DND-41 (cell line): Measurements from ENCODE around the gene RFTN1.

Experiments
- ATAC-seq: fragments of 200-7000 bp; cut with Tn5 transposase; 3 replicates; pipeline ENCODE4 v1.9.1; 2021; ENCODE audit warnings: low read depth; ENCODE audit not compliant: insufficient read depth
- DNase-seq: peaks from one replicate; pipeline ENCODE4 v3.0.0-alpha.2; 2020
- H2AFZ ChIP-seq: 2 replicates; pipeline ENCODE4 v1.6.0; 2012; ENCODE audit warnings: low read depth, low read length
- H3K27ac ChIP-seq: 2 replicates; pipeline ENCODE4 v1.5.1; 2012; ENCODE audit warnings: low read length, inconsistent platforms
- H3K27me3 ChIP-seq: fragments of 200-600 bp; sonication (generic); 2 replicates; pipeline ENCODE4 v1.6.0; 2012; ENCODE audit warnings: low read length, mild to moderate bottlenecking, inconsistent platforms; ENCODE audit not compliant: insufficient read depth, poor library complexity
- H3K36me3 ChIP-seq: 2 replicates; pipeline ENCODE4 v1.5.1; 2012; ENCODE audit warnings: low read length, inconsistent platforms; ENCODE audit not compliant: insufficient read depth
- H3K4me1 ChIP-seq: 2 replicates; pipeline ENCODE4 v1.5.1; 2012; ENCODE audit warnings: mild to moderate bottlenecking, low read length; ENCODE audit not compliant: insufficient read depth
- H3K4me2 ChIP-seq: 2 replicates; pipeline ENCODE4 v1.6.0; 2012; ENCODE audit warnings: mild to moderate bottlenecking, moderate library complexity, low read length, inconsistent platforms; ENCODE audit not compliant: insufficient read depth
- H3K4me3 ChIP-seq, 2 experiments: fragments of 200-600 bp in 1 of 2; shearing (Covaris generic) in 1 of 2; 2 replicates each; pipeline ENCODE4 v1.5.1; 2012 to 2016; ENCODE audit warnings: inconsistent platforms in 2 of 2, low read length in 2 of 2, mild to moderate bottlenecking in 2 of 2, low read depth in 1 of 2, moderate library complexity in 1 of 2
- H3K79me2 ChIP-seq: 2 replicates; pipeline ENCODE4 v1.6.0; 2012; ENCODE audit warnings: low read length, inconsistent platforms; ENCODE audit not compliant: insufficient read depth
- H3K9ac ChIP-seq: 2 replicates; pipeline ENCODE4 v1.6.0; 2012; ENCODE audit warnings: low read depth, mild to moderate bottlenecking, inconsistent platforms, low read length, moderate library complexity
- H3K9me3 ChIP-seq: 2 replicates; pipeline ENCODE4 v1.5.1; 2012; ENCODE audit warnings: low read length, moderate library complexity, mild to moderate bottlenecking, inconsistent platforms; ENCODE audit not compliant: insufficient read depth, severe bottlenecking
- H4K20me1 ChIP-seq: 2 replicates; pipeline ENCODE4 v1.6.0; 2012; ENCODE audit warnings: low read length; ENCODE audit not compliant: insufficient read depth
- CTCF ChIP-seq: IDR thresholded peaks from 2 replicates; pipeline ENCODE4 v1.5.1; 2012; ENCODE audit warnings: borderline replicate concordance, low read length, moderate library complexity, mild to moderate bottlenecking; ENCODE audit not compliant: poor library complexity, severe bottlenecking; ENCODE audit errors: extremely low read depth
- EZH2 ChIP-seq: IDR thresholded peaks from 3 replicates; pipeline ENCODE4 v1.6.1; 2012; ENCODE audit warnings: borderline replicate concordance, low read depth, mild to moderate bottlenecking, moderate library complexity, low read length, inconsistent platforms; ENCODE audit not compliant: severe bottlenecking

Gene RFTN1

GRCh38 chr3:16412192-16412800 lies 101.2 kb downstream of the RFTN1 start:
- H4K20me1 ChIP-seq = 0 out of 2 replicates have a peak, but pooled peaks cover 4% of the 10 kb centered on the region
- TF ChIP-seq CTCF = no peak
- no peak for TF ChIP-seq EZH2

GRCh38 chr3:16411441-16411840 lies 102.1 kb downstream of the RFTN1 start:
- no peak overlapping the region for H2AFZ ChIP-seq
- TF ChIP-seq CTCF (no peak), EZH2 (no peak)
- H3K4me1 ChIP-seq = no peaks in the 10 kb centered on the region
- ATAC-seq (no peak), DNase-seq (no peak)
- peaks cover 35% of the 10 kb centered on the region for H3K36me3 ChIP-seq
- 0 out of 2 replicates have a peak overlapping the region, but pooled peaks have one; percentile 27 for H3K27ac ChIP-seq
- no peak overlapping the region for H3K4me2 ChIP-seq
- H4K20me1 ChIP-seq = 0 out of 2 replicates have a peak, but pooled peaks cover 4% of the 10 kb centered on the region
- H3K4me3 ChIP-seq = no peak overlapping the region
- no peak overlapping the region for H3K9ac ChIP-seq
- no peaks in the 10 kb centered on the region for H3K27me3 ChIP-seq
- no peaks in the 10 kb centered on the region for H3K9me3 ChIP-seq
- peaks cover 29% of the 10 kb centered on the region for H3K79me2 ChIP-seq

More at GRCh38 chr3:16412192-16412800, 101.2 kb downstream of the RFTN1 start:
- Histone ChIP-seq H3K4me1 (no peaks in the 10 kb centered on the region), H3K4me3 (no peak overlapping the region), H3K4me2 (no peak overlapping the region), H3K9me3 (no peaks in the 10 kb centered on the region), H3K9ac (no peak overlapping the region), H3K27ac (0 out of 2 replicates have a peak overlapping the region, but pooled peaks have one; percentile 22), H3K36me3 (peaks cover 26% of the 10 kb centered on the region), H3K27me3 (no peaks in the 10 kb centered on the region), H2AFZ (no peak overlapping the region), H3K79me2 (peaks cover 29% of the 10 kb centered on the region)
- ATAC-seq = peak; percentile 14; the same call in 1 of the 3 replicates
- no peak for DNase-seq

- H3K4me1 ChIP-seq = no peaks in the 10 kb centered on the region
- H3K27ac ChIP-seq = peak overlapping the region; percentile 48; the same call in 1 of the 2 replicates
- no peak overlapping the region for H3K9ac ChIP-seq
- H2AFZ ChIP-seq = no peak overlapping the region
- no peaks in the 10 kb centered on the region for H3K27me3 ChIP-seq
- no peak for TF ChIP-seq CTCF
- TF ChIP-seq EZH2 = no peak
- 0 out of 2 replicates have a peak, but pooled peaks cover 4% of the 10 kb centered on the region for H4K20me1 ChIP-seq
- peaks cover 29% of the 10 kb centered on the region for H3K79me2 ChIP-seq
- H3K4me2 ChIP-seq = no peak overlapping the region
- peaks cover 42% of the 10 kb centered on the region for H3K36me3 ChIP-seq
- no peak for ATAC-seq
- DNase-seq = no peak
- no peak overlapping the region for H3K4me3 ChIP-seq
- no peaks in the 10 kb centered on the region for H3K9me3 ChIP-seq
Measured at GRCh38 chr3:16410659-16411058, 102.8 kb downstream of the RFTN1 start.
